Stimulated activated CD4-positive, alpha-beta T cell treated with anti-CD3 and anti-CD28 coated beads, Interleukin-1b, Interleukin-23, amount 100 ng/mL, for 48 hours (primary cell): ENCODE measurements around the gene MEMO1.
"Not testable (repeated sequence)": the region's sequence is repeated elsewhere in the genome, so short reads cannot be mapped to it uniquely, and the experiment has no call there.

Experiments
- DNase-seq: peaks from one replicate; pipeline ENCODE4 v3.0.0-alpha.2; 2020

Gene MEMO1

GRCh38 chr2:31956934-31957333 lies 53.9 kb downstream of the MEMO1 start:
- DNase-seq: not testable (repeated sequence)

DNA sequence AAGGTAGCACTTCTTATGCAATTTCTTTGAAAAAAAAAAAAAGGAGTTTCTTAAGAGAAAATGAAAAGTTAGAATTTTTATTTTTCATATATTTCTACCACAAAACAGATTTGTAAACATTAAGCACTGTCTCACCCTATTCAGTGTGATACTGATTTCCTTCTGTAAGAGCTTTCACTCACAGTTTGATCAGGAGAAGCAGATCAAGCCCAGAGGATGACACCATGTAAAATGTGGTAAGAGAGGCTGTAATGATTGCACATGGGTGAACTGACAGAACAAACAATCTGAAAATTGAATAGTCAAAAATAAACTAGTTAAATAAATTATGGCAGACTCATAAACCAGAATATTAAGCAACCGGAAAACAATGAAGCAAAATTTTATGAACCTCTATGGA lies 54.5 kb downstream of the MEMO1 start:
- DNase-seq: no peak

GRCh38 chr2:31953095-31953494 lies 57.7 kb downstream of the MEMO1 start:
- DNase-seq: not testable (repeated sequence)

GRCh38 chr2:31950946-31951562 lies 59.8 kb downstream of the MEMO1 start:
- peak; percentile 7 for DNase-seq

DNA sequence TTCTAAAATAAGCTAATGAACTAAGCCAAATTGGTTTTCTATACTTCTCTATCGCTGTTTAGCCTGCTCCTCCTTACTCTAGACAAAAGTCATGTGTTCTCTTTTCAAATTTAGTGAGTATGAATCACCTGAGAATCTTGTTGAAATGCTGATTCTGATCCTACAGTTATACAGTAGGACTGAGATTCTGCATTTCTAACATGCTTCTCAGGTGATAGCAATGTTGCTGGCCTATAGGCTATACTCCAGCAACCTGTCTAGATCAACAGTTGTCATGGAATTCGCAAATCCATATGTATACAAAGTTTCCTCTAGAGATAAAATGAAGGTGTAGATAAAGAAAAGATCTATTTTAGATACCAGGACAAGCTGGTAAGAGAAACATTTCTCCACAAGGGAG lies 62.9 kb downstream of the MEMO1 start:
- DNase-seq: no peak

DNA sequence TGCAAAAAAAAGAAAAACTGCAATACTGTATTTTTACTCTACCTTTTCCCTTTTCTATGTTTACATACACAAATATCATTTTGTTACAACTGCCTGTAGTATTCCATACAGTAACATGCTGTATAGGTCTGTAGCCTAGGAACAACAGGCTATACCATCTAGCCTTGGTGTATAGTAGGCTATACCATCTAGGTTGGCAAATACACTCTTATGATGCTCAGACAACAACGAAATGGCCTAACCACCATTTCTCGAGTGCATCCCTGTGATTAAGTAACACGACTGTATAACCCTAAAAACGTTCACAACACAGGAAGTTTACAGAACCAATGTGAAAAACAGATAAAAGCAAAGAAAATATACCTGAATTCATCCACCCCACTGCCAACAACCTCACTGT lies 64.0 kb downstream of the MEMO1 start:
- DNase-seq: no peak

GRCh38 chr2:31945572-31945935 lies 65.3 kb downstream of the MEMO1 start:
- no peak for DNase-seq

DNA sequence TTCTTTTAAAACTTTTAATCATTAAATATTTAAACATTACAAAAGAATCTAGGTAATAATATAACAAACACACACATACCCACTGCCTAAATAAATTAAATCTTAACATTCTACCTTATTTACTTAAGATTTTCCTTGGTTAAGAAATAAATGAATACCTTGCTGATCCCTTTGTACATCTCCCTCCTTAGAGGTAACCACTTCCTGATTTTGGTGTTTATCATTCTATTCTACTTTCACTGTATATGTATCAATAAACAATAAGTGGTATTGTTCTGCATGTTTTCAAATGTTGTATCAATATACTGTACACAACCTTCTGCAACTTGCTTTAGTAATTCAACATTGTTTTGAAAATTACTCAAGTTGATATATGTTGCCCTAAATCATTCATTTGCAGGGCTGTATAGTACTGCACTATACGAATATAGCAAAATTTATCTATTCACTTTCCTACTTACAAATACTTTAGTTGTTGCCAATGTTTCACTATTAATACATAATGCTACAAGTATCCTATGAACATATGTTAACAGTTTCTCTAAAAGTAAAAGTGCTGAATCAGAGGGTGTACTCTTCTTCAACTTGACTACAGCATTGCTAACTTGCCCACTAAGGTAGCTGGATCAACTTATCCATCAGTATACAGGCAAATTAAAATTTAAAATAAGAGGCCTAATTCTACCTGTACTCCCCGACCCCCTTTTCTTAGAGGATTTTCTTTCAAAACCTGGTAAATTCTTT lies 65.8 kb downstream of the MEMO1 start:
- DNase-seq: no peak

- no peak for DNase-seq
These were observed 67.1 kb downstream of the MEMO1 start for GRCh38 chr2:31943636-31944225.

DNA sequence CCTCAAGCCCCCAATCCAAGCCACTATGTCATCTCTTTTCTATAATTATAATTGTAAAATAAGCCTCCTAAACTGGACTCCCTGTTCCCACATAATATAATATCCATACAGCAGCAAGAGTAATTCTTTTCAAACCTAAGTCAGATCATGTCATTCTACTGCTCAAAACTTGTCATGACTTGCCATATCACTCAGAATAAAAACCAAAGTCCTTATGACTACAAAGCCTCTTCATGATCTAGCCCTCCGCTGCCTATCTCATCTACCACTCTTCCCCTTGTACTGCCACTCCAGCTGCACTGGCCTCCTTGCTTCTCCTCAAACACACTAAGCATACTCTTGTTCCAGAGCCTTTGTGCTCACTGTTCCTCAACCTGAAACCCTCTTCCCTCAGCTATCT lies 69.9 kb downstream of the MEMO1 start:
- DNase-seq: no peak

- DNase-seq: no peak
These were observed 73.1 kb downstream of the MEMO1 start for GRCh38 chr2:31937741-31938140.

DNA sequence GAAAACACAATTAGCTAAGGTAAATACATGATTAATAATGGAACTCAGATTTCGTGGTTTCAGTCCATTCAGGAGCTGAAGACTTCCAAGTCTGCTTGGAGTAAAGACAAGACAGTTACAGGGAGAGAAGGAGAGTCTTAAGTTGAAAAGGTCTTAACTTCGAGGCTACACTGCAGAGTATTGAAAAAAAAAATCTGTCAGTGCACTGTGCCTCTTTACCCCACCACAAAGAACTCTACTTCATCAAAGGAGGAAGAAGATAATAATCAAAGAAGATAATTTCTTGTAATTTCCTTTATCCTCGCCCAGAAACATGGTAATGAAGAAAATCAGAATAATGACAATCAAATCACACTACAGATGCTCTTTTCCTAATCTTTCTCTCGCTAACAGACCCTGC lies 75.4 kb downstream of the MEMO1 start:
- no peak for DNase-seq

GRCh38 chr2:31933066-31933465 lies 77.7 kb downstream of the MEMO1 start:
- DNase-seq: peak; percentile 23

- no peak for DNase-seq
These were observed 78.2 kb downstream of the MEMO1 start for GRCh38 chr2:31932589-31932988.

- no peak for DNase-seq
These were observed 78.9 kb downstream of the MEMO1 start for GRCh38 chr2:31931916-31932315.

GRCh38 chr2:31925517-31925916 lies 85.3 kb downstream of the MEMO1 start:
- DNase-seq: no peak

DNA sequence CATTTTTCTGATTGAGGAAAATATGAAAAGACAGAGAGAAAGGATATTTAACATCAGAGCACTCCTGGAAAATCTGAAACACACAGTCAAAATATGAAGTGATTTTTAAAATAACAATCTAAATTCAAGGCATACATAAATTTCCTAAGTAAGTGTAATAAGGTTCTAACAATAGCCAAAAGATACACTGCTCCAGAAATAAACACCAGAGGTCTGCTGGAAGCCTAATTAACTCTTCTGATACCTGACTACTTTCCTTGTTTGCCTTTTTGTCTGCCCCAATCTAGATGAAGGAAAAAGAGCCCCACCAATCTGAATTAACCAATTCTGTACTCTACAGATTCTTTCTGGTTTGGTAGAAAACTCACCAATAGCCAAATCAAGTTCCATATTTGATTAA lies 87.1 kb downstream of the MEMO1 start:
- DNase-seq: no peak

GRCh38 chr2:31922542-31923408 lies 88.0 kb downstream of the MEMO1 start:
- DNase-seq: no peak

DNA sequence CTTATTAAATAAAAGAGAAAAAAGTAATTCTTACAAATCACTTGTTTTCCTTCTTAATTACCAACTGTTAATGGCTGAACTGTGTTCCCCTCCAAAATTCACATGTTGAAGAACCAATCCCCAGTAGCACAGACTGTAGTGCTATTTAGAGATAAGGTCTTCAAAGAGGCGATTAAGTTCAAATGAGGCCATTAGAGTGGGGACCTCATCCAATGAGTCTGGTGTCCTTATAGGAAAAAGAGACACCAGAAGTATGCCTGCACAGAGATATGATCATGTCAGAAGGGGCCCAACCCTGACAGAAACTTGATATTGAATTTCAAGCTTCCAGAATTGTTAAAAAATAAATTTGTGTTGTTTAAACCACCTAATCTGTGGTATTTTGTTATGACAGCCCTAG lies 89.8 kb downstream of the MEMO1 start:
- no peak for DNase-seq

- DNase-seq: no peak
These were observed 91.3 kb downstream of the MEMO1 start for GRCh38 chr2:31919499-31919898.

- DNase-seq: no peak
These were observed 101.1 kb downstream of the MEMO1 start for GRCh38 chr2:31909661-31910060.

DNA sequence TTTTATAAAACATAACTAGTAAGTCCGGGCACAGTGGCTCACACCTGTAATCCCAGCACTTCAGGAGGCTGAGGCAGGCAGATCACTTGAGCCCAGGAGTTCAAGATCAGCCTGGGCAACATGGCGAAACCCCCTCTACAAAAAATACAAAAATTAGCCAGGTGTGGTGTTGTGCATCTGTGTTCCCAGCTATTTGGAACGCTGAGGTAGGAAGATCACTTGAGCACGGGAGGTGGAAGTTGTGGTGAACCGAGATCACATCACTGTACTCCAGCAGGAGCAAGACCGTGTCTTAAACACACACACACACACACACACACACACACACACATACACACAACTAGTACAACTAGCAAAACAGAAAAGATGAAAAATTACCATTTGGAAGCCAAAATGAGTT lies 103.3 kb downstream of the MEMO1 start:
- not testable (repeated sequence) for DNase-seq

- DNase-seq: no peak
These were observed 107.6 kb downstream of the MEMO1 start for GRCh38 chr2:31903109-31903780.
